IPS-18c (cell line): ENCODE results near the gene CFAP68.

Experiments
- H3K4me3 ChIP-seq: 2 replicates; pipeline ENCODE4 v1.7.0; 2013; ENCODE audit warnings: low read depth, mild to moderate bottlenecking, low read length, moderate library complexity; ENCODE audit not compliant: insufficient read depth
- H3K9me3 ChIP-seq: one replicate; pipeline ENCODE4 v1.6.1; 2013; ENCODE audit warnings: mild to moderate bottlenecking, low read length, moderate library complexity; ENCODE audit not compliant: control insufficient read depth, insufficient read depth

CFAP68 gene, protein sequence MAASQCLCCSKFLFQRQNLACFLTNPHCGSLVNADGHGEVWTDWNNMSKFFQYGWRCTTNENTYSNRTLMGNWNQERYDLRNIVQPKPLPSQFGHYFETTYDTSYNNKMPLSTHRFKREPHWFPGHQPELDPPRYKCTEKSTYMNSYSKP

DNA sequence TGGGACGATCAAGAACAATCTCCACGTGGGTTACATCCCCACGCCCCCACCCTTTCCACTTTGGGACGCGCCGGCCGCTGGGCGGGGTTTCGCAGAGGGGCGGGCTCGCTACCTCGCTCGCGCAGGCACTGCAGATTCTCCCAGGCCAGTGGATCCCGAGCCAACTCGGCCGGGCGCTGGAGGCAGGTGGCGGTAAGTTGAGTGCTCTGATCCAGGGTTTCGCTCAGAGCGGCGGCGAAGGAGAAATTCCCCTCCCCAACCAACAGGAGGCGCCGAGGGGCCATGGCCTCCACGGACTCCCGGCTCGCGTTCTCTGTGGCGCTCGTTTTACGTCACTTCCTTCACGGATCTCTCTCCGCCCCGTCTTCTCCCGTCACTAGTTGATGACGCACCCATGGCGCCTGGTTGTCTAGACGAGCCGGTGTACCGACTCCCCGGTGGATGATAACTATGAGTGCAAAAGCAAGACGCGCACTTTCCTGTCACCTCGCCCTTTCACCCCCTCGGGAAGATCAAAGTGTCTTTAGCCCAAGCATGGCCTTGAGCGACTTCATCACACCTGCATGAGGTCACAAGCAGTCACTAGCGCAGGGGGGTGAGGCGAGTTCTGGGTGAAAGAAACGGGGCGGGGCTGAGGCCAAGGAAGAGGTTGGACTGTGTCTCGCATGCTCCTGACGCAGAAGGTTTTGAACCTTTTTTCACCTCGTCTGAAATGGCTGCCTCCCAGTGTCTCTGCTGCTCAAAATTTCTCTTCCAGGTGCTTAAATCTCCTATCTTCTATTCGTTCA lies at the start of gene CFAP68, which contains the start of gene FDXACB1:
CFAP68 (plus strand) TSS at position 693 of the 788 bp plus-strand sequence; CDS start at position 713, 20 bp downstream.
FDXACB1 (minus strand) TSS at position 317 of the 788 bp plus-strand sequence; CDS start at position 284, 33 bp downstream.
- Histone ChIP-seq H3K4me3 (peak within 1 kb of the TSS; percentile 82), H3K9me3 (no peaks in the 10 kb centered on the region)

DNA sequence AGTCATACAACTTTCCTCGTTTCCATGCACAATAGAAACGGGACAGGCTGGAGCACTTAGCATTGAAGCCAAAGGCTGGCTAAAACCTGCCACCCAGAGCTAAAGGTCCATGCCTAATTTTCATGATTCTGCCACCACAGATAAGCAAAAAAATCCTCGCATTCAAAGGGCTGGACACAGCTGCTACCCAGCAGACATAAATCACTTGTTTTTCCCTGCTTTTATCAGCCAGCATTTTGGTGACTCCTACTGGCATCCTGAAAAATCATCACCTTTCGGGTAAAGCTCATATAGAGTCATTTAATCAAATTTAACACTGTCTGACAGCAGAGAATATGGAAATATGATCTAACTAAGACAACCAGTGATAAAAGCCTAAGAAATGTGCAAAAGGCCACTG lies 45.8 kb upstream of the CFAP68 start:
- no peak overlapping the region for H3K4me3 ChIP-seq

DNA sequence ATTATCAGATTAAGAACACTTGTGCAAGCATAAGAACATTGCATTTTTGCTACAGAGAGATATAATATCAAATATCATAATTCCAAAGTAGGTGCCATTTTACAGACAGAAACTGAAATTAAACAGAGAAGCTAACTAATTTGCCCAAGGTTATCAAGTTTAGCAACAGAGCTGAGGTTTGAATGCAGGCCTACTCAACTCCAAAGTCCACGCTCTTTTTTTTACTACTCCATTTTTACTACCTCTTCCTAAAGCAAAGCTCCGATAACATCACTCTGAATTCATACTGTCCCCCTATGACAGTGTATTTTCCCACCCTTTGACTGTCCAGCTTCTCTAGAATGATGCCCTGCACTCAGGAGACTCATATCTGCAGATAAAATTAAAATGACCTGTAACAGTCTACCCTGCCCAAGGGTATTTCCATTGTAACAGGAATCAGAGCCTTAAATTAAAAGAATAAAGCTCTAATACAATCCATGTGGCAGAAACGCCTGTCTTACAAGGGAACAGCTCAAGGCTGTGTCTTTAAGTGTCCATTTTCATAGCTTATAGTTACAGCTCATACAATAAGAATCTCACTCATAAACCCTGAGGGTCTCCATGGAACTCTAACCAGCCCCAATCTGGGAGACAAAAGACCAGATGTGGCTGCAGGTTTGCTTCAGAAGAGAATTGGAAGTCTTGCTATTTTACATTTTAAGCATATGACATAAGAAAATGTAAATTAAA lies 44.7 kb upstream of the CFAP68 start:
- H3K4me3 ChIP-seq: no peak overlapping the region

More for the DNA sequence above, 45.8 kb upstream of the CFAP68 start:
- H3K9me3 ChIP-seq: no peaks in the 10 kb centered on the region

DNA sequence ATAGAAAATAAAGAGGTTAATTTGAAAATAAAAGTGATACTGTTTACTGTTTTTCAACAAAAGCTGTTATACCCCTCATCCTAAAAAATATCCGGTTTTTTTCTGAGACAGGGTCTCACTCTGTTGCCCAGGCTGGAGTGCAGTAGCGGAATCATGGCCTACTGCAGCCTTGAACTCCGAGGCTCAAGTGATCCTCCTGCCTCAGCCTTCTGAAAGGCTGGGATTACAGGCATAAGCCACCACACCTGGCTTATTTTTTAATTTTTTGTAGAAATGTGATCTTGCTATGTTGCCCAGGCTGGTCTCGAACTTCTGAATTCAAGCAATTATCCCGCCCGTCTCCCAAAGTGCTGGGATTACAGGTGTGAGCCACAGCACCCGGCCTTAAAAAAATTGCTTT lies 43.7 kb upstream of the CFAP68 start:
- Histone ChIP-seq H3K4me3 (no peak overlapping the region), H3K9me3 (no peaks in the 10 kb centered on the region)

More for the DNA sequence above, 44.7 kb upstream of the CFAP68 start:
- H3K9me3 ChIP-seq: no peaks in the 10 kb centered on the region

GRCh38 chr11:111836162-111836561 lies 43.2 kb upstream of the CFAP68 start:
- Histone ChIP-seq H3K9me3 (no peaks in the 10 kb centered on the region), H3K4me3 (no peak overlapping the region)

DNA sequence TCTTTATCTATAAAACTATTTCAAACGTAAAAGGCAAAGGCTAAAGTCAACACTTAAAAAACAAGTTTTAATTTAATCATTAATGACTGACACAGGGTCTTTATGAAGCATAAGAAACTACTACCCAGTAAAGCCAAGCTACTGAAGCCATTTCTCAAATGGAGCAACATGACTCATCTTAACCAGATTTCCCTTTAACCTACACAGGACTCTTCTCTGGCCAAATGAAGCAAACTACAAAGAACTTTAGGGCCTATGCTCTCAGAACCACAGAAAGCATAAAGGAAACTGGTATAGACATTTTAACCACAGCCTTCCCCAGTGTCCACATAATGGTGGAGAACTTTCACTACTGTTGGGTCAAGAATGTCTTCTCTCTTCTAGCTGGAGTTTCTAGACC lies 42.6 kb upstream of the CFAP68 start:
- Histone ChIP-seq H3K9me3 (no peaks in the 10 kb centered on the region), H3K4me3 (no peak overlapping the region)

- H3K9me3 ChIP-seq: no peaks in the 10 kb centered on the region
- no peak overlapping the region for H3K4me3 ChIP-seq
Observed at GRCh38 chr11:111837366-111837891, 41.9 kb upstream of the CFAP68 start.

DNA sequence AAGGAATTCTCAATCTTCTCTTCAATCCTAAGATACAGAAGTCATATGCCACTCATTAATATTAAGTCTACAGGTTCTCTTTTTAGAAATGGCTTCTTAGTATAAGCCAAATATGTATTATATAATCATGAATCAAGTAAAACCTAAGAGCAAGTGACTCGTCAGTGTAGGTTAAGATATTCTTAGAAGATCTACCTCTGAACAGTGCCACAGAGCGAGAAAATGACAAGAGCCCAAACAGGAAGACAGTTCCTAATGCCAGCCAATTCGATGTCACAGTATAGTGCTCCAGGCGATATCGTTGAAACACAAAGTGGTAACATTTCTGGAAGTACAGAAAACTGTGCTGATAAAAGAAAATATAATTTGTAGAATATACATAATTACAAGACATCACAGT lies 41.3 kb upstream of the CFAP68 start:
- Histone ChIP-seq H3K9me3 (no peaks in the 10 kb centered on the region), H3K4me3 (no peak overlapping the region)

DNA sequence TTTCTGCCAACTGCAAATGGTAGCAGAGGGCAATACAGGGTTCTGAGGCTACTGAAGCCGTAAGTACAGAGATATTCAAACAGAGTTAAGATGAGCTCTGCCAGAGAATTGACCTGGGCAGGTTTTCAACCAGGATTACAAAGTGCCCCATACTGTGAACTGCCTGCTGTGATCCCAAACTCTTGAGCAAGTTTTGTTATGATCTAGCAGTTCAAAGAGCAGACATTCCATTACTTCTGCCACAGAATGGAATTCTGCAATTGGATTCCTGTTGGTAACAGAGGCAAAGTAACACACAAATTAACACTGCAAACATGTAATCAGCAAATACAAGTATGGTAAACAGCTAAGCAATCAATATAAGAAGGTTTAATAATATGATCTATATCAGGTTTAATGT lies 39.2 kb upstream of the CFAP68 start:
- Histone ChIP-seq H3K4me3 (no peak overlapping the region), H3K9me3 (no peaks in the 10 kb centered on the region)

DNA sequence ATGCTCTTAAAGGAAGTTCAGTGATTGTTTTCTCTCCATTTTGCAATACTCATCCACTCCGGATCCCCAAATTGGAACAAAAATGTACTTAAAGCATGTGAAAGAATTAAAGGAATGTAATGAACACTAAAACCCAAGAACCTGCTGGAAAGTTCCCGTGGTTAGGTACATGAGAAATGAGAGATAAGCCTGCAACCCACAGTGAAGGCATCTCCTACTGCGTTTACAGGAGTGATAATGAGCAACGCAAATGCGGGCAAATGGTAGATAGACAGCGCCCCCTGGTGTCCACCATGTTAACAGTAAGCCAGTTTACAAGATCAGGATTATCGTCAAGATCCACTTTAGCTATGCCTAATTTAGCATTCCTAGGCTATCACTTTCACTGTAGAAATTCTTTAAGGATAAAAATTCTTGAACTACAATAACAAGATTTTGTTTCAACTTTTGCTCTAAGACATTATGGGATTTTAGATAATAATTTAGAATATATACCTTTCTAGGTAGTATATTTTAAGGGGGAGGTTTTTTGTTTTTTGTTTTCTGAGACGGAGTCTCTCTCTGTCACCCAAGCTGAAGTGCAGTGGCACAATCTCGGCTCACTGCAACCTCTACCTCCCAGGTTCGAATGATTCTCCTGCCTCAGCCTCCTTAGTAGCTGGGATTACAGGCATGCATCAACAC lies 37.8 kb upstream of the CFAP68 start:
- no peaks in the 10 kb centered on the region for H3K9me3 ChIP-seq
- H3K4me3 ChIP-seq: no peak overlapping the region

DNA sequence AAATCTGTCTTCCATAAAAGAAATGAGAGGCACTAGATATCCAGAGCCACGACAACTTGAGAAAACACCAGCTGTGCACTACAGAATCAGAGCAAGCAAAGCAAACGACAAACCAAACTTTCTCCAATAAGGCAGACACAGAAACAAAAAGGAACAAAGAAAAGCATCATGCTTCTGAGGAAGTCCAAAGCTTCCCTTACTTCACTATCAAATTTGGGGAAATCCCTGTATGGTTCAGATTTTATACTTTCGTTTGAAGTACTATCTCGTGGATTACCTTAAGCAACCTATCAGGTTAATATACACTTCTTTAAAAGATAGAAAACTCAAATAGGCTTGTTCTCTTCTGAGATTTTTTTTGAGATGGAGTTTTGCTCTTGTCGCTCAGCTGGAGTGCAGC lies 35.7 kb upstream of the CFAP68 start:
- H3K9me3 ChIP-seq: no peaks in the 10 kb centered on the region
- no peak overlapping the region for H3K4me3 ChIP-seq

DNA sequence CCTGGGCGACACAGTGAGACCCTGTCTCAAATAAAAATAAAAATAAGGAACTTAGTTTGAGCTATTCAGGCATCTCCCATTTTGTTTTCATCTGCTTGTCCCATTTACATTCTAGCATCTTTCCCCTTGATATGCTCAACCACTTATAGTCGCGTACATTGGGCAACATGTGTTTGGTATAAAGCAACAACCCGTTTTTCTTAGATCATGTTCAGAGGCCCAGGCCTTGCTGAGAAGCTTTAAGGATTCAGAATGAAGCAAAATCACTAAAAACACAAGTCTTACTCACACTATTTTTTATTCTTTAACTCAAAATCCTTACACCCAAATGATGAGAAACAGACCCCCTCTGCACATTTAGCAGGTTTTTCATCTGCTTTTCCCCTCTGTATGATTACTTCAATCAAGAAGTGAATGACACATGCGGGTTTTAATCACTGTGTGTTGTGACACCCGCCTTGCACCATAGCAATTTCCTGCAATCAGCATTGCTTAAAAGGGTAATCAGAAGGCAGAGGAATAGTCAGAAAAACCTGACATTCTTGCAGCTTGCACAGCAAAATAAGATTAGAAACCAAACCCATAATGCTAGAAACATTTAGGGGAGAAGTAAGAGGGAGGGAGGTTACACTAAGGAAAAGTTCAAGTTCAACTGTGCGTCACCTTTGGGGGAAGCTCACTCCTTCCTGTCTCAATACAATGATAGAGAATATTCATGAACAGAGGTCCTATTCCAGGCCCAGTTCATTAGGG lies 33.9 kb upstream of the CFAP68 start:
- Histone ChIP-seq H3K9me3 (no peaks in the 10 kb centered on the region), H3K4me3 (no peak overlapping the region)

GRCh38 chr11:111846063-111846462 lies 33.3 kb upstream of the CFAP68 start:
- Histone ChIP-seq H3K9me3 (no peaks in the 10 kb centered on the region), H3K4me3 (no peak overlapping the region)

DNA sequence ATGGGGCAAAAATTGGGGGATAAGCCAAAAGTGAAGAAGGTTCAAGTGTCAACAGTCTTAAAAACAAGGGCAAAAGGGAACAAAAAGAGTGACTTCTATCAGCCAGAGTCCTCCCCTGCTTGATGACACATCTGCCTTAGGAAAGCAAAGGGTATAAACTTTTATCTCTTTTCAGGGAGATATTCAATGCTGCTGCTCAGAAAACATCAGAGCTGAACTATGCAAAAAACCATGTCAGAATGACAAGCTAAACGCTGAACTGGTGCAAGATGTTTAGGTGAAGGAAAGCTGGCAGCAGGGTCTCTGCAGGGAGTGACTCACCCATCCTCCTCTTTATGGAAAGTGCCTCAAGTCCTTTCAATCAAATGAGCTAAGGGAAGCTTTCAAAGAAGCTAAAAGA lies 32.7 kb upstream of the CFAP68 start:
- no peak overlapping the region for H3K4me3 ChIP-seq
- H3K9me3 ChIP-seq: no peaks in the 10 kb centered on the region

- Histone ChIP-seq H3K9me3 (no peaks in the 10 kb centered on the region), H3K4me3 (no peak overlapping the region)
Observed at GRCh38 chr11:111849631-111850030, 29.7 kb upstream of the CFAP68 start.

DNA sequence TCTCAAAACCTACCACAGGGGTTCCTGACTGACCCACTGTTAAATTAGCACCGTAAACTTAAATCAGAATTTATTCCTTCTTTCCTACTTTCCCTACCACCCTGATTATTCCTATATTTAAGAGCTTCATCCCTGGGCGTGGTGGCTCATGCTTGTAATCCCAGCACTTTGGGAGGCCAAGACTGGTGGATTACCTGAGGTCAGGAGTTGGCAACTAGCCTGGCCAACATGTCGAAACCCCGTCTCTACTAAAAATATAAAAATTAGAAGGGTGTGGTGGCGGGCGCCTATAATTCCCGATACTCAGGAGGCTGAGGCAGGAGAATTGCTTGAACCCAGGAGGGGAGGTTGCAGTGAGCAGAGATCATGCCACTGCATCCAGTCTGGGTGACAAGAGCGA lies 28.3 kb upstream of the CFAP68 start:
- no peak overlapping the region for H3K4me3 ChIP-seq
- no peaks in the 10 kb centered on the region for H3K9me3 ChIP-seq

GRCh38 chr11:111851636-111852035 lies 27.7 kb upstream of the CFAP68 start:
- H3K9me3 ChIP-seq: no peaks in the 10 kb centered on the region
- no peak overlapping the region for H3K4me3 ChIP-seq
